Natural killer cell treated with Interleukin-12 subunit alpha and Interleukin-12 subunit beta and Interleukin-15 and Interleukin-18, amount 100 ng/mL, for 72 hours (primary cell): ENCODE results near the gene C8A. TPM values are rescaled to one million over a fixed set of nuclear protein-coding genes. Genes with fewer than 3 reads are reported as not detected.

Experiments used
- ATAC-seq, 2 donors: fragments of 150-1000 bp; cut with Tn5 transposase in 1 of 2; sonication (Bioruptor Pico), chemical (Tn5 transposase) in 1 of 2; 2 replicates each; pipeline ENCODE4 v1.10.0; 2021
- DNase-seq: peaks from one replicate; pipeline ENCODE4 v3.0.0; 2022; ENCODE audit warnings: low spot score
- H3K27ac Mint-ChIP-seq, 2 donors: 1 replicate in 1 of 2; 2 replicates in 1 of 2; pipeline ENCODE4 v1.8.0; 2022; ENCODE audit warnings: mixed read lengths in 2 of 2, mild to moderate bottlenecking in 1 of 2, moderate library complexity in 1 of 2
- H3K27me3 Mint-ChIP-seq, 2 donors: 1 replicate in 1 of 2; 2 replicates in 1 of 2; pipeline ENCODE4 v1.8.0; 2022; ENCODE audit warnings: mixed read lengths in 2 of 2
- H3K36me3 Mint-ChIP-seq: one replicate; pipeline ENCODE4 v1.8.0; 2022; ENCODE audit warnings: mixed read lengths
- H3K4me1 Mint-ChIP-seq, 2 donors: 1 replicate in 1 of 2; 2 replicates in 1 of 2; pipeline ENCODE4 v1.8.0; 2022; ENCODE audit warnings: low read depth in 2 of 2, mixed read lengths in 2 of 2, mild to moderate bottlenecking in 1 of 2
- H3K4me3 Mint-ChIP-seq: one replicate; pipeline ENCODE4 v1.8.0; 2022; ENCODE audit warnings: mixed read lengths
- H3K9me3 Mint-ChIP-seq: 2 replicates; pipeline ENCODE4 v1.8.0; 2022; ENCODE audit warnings: mixed read lengths
- total RNA-seq, 2 donors: library from RNA; stranded (reverse); gene quantifications; one replicate each; pipeline ENCODE4 v1.2.3, GENCODE V29; 2022

Gene C8A
- total RNA-seq, 2 donors from 2014 or later, result not detected

GRCh38 chr1:56877973-56878372 lies 23.4 kb downstream of the C8A start:
- Mint-ChIP-seq H3K4me3 (no peak overlapping the region), H3K4me1 (peaks cover 0 to 42% of the 10 kb centered on the region in 2 donors), H3K9me3 (no peaks in the 10 kb centered on the region), H3K27ac (peak overlapping the region; percentile 3 to 76), H3K27me3 (peaks cover 0 to 6% of the 10 kb centered on the region in 2 donors), H3K36me3 (no peaks in the 10 kb centered on the region)
- no peak for DNase-seq
- ATAC-seq, result peak in 1 of 2 donors; percentile 66

- peaks cover 0 to 29% of the 10 kb centered on the region in 2 donors for H3K4me1 Mint-ChIP-seq
- no peaks in the 10 kb centered on the region for H3K9me3 Mint-ChIP-seq
- H3K36me3 Mint-ChIP-seq, result no peaks in the 10 kb centered on the region
- no peak overlapping the region for H3K4me3 Mint-ChIP-seq
- ATAC-seq (no peak), DNase-seq (no peak)
- peaks cover 3 to 11% of the 10 kb centered on the region in 2 donors for H3K27me3 Mint-ChIP-seq
- no peak overlapping the region for H3K27ac Mint-ChIP-seq
Measured at GRCh38 chr1:56880774-56881173, 26.2 kb downstream of the C8A start.

GRCh38 chr1:56881417-56881816 lies 26.8 kb downstream of the C8A start:
- H3K4me3 Mint-ChIP-seq, result no peak overlapping the region
- H3K4me1 Mint-ChIP-seq, result peaks cover 0 to 25% of the 10 kb centered on the region in 2 donors
- H3K27me3 Mint-ChIP-seq, result peaks cover 3 to 13% of the 10 kb centered on the region in 2 donors
- no peaks in the 10 kb centered on the region for H3K36me3 Mint-ChIP-seq
- no peak for DNase-seq
- H3K27ac Mint-ChIP-seq, result no peak overlapping the region
- H3K9me3 Mint-ChIP-seq, result no peaks in the 10 kb centered on the region
- ATAC-seq, result no peak

GRCh38 chr1:56890229-56890628 lies 35.6 kb downstream of the C8A start:
- Mint-ChIP-seq H3K4me1 (no peaks in the 10 kb centered on the region), H3K27ac (no peak overlapping the region), H3K9me3 (no peaks in the 10 kb centered on the region), H3K4me3 (no peak overlapping the region), H3K36me3 (no peaks in the 10 kb centered on the region), H3K27me3 (peaks cover 3 to 6% of the 10 kb centered on the region in 2 donors)
- ATAC-seq (no peak), DNase-seq (no peak)

- Mint-ChIP-seq H3K27me3 (no peaks in the 10 kb centered on the region), H3K4me3 (no peak overlapping the region), H3K27ac (no peak overlapping the region), H3K4me1 (peaks cover 0 to 2% of the 10 kb centered on the region in 2 donors), H3K36me3 (no peaks in the 10 kb centered on the region), H3K9me3 (no peaks in the 10 kb centered on the region)
- DNase-seq (no peak), ATAC-seq (no peak)
Measured at GRCh38 chr1:56894014-56894413, 39.4 kb downstream of the C8A start.

- H3K36me3 Mint-ChIP-seq, result no peaks in the 10 kb centered on the region
Measured at GRCh38 chr1:56897150-56898004, 42.8 kb downstream of the C8A start.

GRCh38 chr1:56898005-56898373 lies 43.4 kb downstream of the C8A start:
- peaks cover 3% of the 10 kb centered on the region for H3K9me3 Mint-ChIP-seq
- no peak overlapping the region for H3K27ac Mint-ChIP-seq
- DNase-seq (no peak), ATAC-seq (no peak)
- peaks cover 2 to 12% of the 10 kb centered on the region in 2 donors for H3K27me3 Mint-ChIP-seq
- H3K4me3 Mint-ChIP-seq, result no peak overlapping the region
- no peaks in the 10 kb centered on the region for H3K36me3 Mint-ChIP-seq
- peaks cover 0 to 10% of the 10 kb centered on the region in 2 donors for H3K4me1 Mint-ChIP-seq

More at GRCh38 chr1:56897150-56898004, 42.8 kb downstream of the C8A start:
- Mint-ChIP-seq H3K27ac (no peak overlapping the region), H3K4me3 (no peak overlapping the region), H3K27me3 (peaks cover 2 to 8% of the 10 kb centered on the region in 2 donors), H3K4me1 (peaks cover 0 to 10% of the 10 kb centered on the region in 2 donors), H3K9me3 (peaks cover 3% of the 10 kb centered on the region)
- DNase-seq, result no peak
- ATAC-seq, result no peak

- peaks cover 2 to 12% of the 10 kb centered on the region in 2 donors for H3K27me3 Mint-ChIP-seq
- DNase-seq, result no peak
- H3K4me3 Mint-ChIP-seq, result no peak overlapping the region
- H3K4me1 Mint-ChIP-seq, result peaks cover 0 to 10% of the 10 kb centered on the region in 2 donors
- no peak overlapping the region for H3K27ac Mint-ChIP-seq
- H3K36me3 Mint-ChIP-seq, result no peaks in the 10 kb centered on the region
- H3K9me3 Mint-ChIP-seq, result peaks cover 3% of the 10 kb centered on the region
- ATAC-seq, result no peak
Measured at GRCh38 chr1:56898879-56899278, 44.3 kb downstream of the C8A start.

- Mint-ChIP-seq H3K36me3 (no peaks in the 10 kb centered on the region), H3K27me3 (peaks cover 2 to 12% of the 10 kb centered on the region in 2 donors), H3K27ac (peak overlapping the region in 1 of 2 donors; percentile 13), H3K4me3 (no peak overlapping the region), H3K9me3 (peaks cover 3% of the 10 kb centered on the region), H3K4me1 (peaks cover 0 to 21% of the 10 kb centered on the region in 2 donors)
- no peak for DNase-seq
- ATAC-seq, result no peak
Measured at GRCh38 chr1:56901716-56902115, 47.1 kb downstream of the C8A start.

GRCh38 chr1:56903778-56904177 lies 49.2 kb downstream of the C8A start:
- Mint-ChIP-seq H3K36me3 (no peaks in the 10 kb centered on the region), H3K4me3 (no peak overlapping the region), H3K4me1 (peaks cover 15 to 35% of the 10 kb centered on the region in 2 donors), H3K9me3 (peaks cover 3% of the 10 kb centered on the region), H3K27ac (no peak overlapping the region), H3K27me3 (peaks cover 2 to 12% of the 10 kb centered on the region in 2 donors)
- ATAC-seq, result no peak
- DNase-seq, result no peak

- Mint-ChIP-seq H3K27ac (peak overlapping the region in 1 of 2 donors; percentile 55), H3K36me3 (no peaks in the 10 kb centered on the region), H3K4me3 (no peak overlapping the region), H3K27me3 (peaks cover 2 to 12% of the 10 kb centered on the region in 2 donors), H3K9me3 (peaks cover 3% of the 10 kb centered on the region), H3K4me1 (peaks cover 25 to 46% of the 10 kb centered on the region in 2 donors)
- ATAC-seq (no peak), DNase-seq (no peak)
Measured at GRCh38 chr1:56904663-56905397, 50.2 kb downstream of the C8A start.

- Mint-ChIP-seq H3K27ac (peak overlapping the region in 1 of 2 donors; percentile 18), H3K27me3 (peaks cover 2 to 12% of the 10 kb centered on the region in 2 donors), H3K36me3 (no peaks in the 10 kb centered on the region), H3K4me3 (no peak overlapping the region), H3K4me1 (peaks cover 33 to 54% of the 10 kb centered on the region in 2 donors), H3K9me3 (peaks cover 3% of the 10 kb centered on the region)
- ATAC-seq (no peak), DNase-seq (no peak)
Measured at GRCh38 chr1:56905667-56906066, 51.1 kb downstream of the C8A start.

GRCh38 chr1:56908619-56909221 lies 54.1 kb downstream of the C8A start:
- Mint-ChIP-seq H3K9me3 (peaks cover 3% of the 10 kb centered on the region), H3K36me3 (peaks cover 7% of the 10 kb centered on the region), H3K4me3 (peak overlapping the region; percentile 72), H3K27me3 (peaks cover 0 to 9% of the 10 kb centered on the region in 2 donors), H3K27ac (peak overlapping the region; percentile 78 to 95), H3K4me1 (peaks cover 39 to 58% of the 10 kb centered on the region in 2 donors)
- ATAC-seq (peak; percentile 63 to 79), DNase-seq (no peak)
